Omental fat pad (tissue), 4 donors: Measurements from ENCODE around the gene LEFTY1. TPM values are rescaled to one million over a fixed set of nuclear protein-coding genes. Genes with fewer than 3 reads are reported as not detected.

Experiments
- ATAC-seq: fragments of 150-250 bp; one replicate; pipeline ENCODE4 v1.9.1; 2016; ENCODE audit warnings: mild to moderate bottlenecking, moderate library complexity; ENCODE audit not compliant: low FRiP score
- DNase-seq: peaks from one replicate; pipeline ENCODE4 v3.0.0-alpha.2; 2019; ENCODE audit warnings: low spot score
- total RNA-seq, 4 donors: library from RNA; depleted of rRNA; stranded (reverse); fragments of >200 nt; gene quantifications; one replicate each; pipeline ENCODE4 v1.1.0, GENCODE V29; 2016
- TF ChIP-seq, protein P1 (sequence below), 3 donors: fragments of 450-650 bp; IDR thresholded peaks; one replicate each; pipeline ENCODE4 v1.5.1; 2016 to 2017; ENCODE audit warnings: antibody characterized with exemption in 3 of 3, mild to moderate bottlenecking in 3 of 3, moderate library complexity in 2 of 3

The LEFTY1 gene
- total RNA-seq, 4 donors from 2014 or later = 0.44 TPM; not detected in 3

DNA sequence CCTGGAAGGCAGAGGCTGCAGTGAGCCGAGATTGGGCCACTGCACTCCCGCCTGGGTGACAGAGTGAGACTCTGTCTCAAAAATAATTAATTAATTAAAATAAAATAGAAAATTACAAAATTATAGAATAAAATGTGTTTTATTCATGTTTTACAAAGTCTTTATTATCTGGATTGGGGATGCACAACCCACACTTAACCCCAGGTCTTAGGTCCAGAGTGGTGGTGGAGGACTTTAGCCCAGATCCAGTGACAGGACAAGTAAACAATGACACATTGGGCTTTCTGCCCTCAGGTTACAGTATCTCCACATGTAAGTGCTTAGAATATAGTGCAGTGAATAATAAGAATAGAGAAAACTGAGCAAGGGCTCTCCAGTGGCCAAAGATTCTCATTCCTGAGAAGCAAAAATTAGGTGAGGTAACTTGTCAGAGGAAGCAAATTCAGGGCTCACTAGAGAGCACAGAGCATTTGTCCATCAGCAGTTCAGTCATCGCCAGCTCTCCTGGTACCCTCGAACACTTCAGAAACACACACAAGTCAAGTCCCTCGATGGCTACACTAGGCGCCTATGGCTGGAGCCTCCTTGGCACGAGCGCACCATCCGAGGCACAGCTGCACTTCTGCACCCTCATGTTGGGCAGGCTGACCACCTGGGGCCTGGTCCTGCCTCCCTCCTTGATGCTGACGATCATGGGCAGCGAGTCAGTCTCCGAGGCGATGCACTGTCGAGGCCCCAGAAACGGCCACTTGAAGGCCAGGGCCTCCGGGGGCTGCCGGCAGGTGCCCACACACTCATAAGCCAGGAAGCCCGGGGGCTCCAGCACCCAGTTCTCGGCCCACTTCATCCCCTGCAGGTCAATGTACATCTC is 2.6 kb downstream of the LEFTY1 start:
- ATAC-seq (no peak), DNase-seq (no peak)
- TF ChIP-seq, protein P1, sequence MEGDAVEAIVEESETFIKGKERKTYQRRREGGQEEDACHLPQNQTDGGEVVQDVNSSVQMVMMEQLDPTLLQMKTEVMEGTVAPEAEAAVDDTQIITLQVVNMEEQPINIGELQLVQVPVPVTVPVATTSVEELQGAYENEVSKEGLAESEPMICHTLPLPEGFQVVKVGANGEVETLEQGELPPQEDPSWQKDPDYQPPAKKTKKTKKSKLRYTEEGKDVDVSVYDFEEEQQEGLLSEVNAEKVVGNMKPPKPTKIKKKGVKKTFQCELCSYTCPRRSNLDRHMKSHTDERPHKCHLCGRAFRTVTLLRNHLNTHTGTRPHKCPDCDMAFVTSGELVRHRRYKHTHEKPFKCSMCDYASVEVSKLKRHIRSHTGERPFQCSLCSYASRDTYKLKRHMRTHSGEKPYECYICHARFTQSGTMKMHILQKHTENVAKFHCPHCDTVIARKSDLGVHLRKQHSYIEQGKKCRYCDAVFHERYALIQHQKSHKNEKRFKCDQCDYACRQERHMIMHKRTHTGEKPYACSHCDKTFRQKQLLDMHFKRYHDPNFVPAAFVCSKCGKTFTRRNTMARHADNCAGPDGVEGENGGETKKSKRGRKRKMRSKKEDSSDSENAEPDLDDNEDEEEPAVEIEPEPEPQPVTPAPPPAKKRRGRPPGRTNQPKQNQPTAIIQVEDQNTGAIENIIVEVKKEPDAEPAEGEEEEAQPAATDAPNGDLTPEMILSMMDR (IDR thresholded peaks at IDR 0.05) = no peak

- ATAC-seq (no peak), DNase-seq (no peak)
- TF ChIP-seq, protein P1 (IDR thresholded peaks at IDR 0.05) = no peak
Observed at GRCh38 chr1:225885336-225885735, 3.6 kb downstream of the LEFTY1 start.

DNA sequence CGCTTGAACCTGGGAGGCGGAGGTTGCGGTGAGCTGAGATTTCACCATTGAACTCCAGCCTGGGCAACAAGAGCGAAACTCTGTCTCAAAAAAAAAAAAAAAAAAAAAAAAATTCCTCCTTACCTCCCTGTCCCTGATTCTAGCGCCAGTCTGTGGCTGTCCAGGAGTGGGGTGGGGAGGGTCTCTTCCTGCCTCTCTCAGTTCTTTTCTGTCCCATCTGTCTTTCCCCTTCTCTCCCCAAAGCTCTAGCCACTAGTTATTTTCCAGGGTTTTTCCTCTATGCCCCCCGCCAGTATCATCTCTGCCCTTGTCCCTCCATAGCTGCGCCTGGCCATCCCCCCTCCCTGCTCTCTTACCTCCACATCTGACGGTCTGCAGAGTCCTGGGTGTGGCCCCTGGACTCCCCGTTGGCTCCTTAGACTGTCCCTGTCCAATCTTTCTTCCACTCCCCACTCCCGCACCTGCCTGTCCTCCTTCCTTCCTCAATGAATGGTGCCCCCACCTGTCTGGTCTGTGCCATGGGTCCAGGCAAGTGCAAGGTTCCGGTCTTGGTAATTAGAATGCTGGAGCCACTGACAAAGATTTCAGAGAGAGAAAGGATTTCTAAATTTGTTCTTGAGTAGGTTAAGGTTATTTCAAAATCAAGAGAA is 5.2 kb downstream of the LEFTY1 start:
- no peak for DNase-seq
- no peak for ATAC-seq
- TF ChIP-seq, protein P1 (IDR thresholded peaks at IDR 0.05) = no peak

- DNase-seq = no peak
- TF ChIP-seq, protein P1 (IDR thresholded peaks at IDR 0.05) = no peak
- ATAC-seq = peak; percentile 50
Observed at GRCh38 chr1:225882694-225883615, 6.0 kb downstream of the LEFTY1 start.

- DNase-seq (peak; percentile 81), ATAC-seq (peak; percentile 88)
- TF ChIP-seq, protein P1 (IDR thresholded peaks at IDR 0.05) = no peak
Observed at GRCh38 chr1:225881959-225882693, 6.8 kb downstream of the LEFTY1 start, which contains the start of gene TMEM63A. Gene TMEM63A, minus strand, starts transcription at chr1:225882380. Its CDS starts 4,800 bp downstream, at chr1:225877580.
